B cell (primary cell): ENCODE data around the gene ATP5MC3. TPM values are rescaled to one million over a fixed set of nuclear protein-coding genes. Genes with fewer than 3 reads are reported as not detected.

Experiments
- ATAC-seq: fragments of 200-7000 bp; cut with Tn5 transposase; one replicate; pipeline ENCODE4 v1.10.0; 2021; ENCODE audit warnings: low read depth, mild to moderate bottlenecking, moderate number of reproducible peaks, moderate library complexity
- CTCF ChIA-PET: fragments of 350-600 bp; sonication (Branson Sonifier 250); formaldehyde crosslinking; loops from one replicate; lab custom pipeline; 2021; ENCODE audit warnings: antibody characterized with exemption, inconsistent platforms; lab: Charles Lee
- POLR2A ChIA-PET: fragments of 350-600 bp; sonication (Branson Sonifier 250); formaldehyde crosslinking; loops from one replicate; lab custom pipeline; 2021; ENCODE audit warnings: antibody characterized with exemption; lab: Charles Lee
- DNase-seq: peaks from one replicate; pipeline ENCODE4 v3.0.0; 2013
- H2AFZ ChIP-seq: 2 replicates; pipeline ENCODE4 v1.6.1; 2012; ENCODE audit warnings: mild to moderate bottlenecking, low read depth, low read length; ENCODE audit not compliant: insufficient read depth, poor library complexity, severe bottlenecking
- H3K27ac ChIP-seq, 2 donors: 1 replicate in 1 of 2; 2 replicates in 1 of 2; pipeline ENCODE4 v1.5.1; 2012 to 2013; ENCODE audit warnings: low read length in 2 of 2, mild to moderate bottlenecking in 2 of 2, moderate library complexity in 1 of 2
- H3K27me3 ChIP-seq, 4 experiments: fragments of 200-600 bp in 1 of 4; sonication (generic) in 1 of 4; replicated peaks in 1 of 4; 1 replicate in 2 of 4; 2 replicates in 2 of 4; pipeline versions ENCODE4 v1.6.1 to v1.7.0; 2013 to 2016; ENCODE audit warnings: low read length in 3 of 4, mild to moderate bottlenecking in 2 of 4, mixed read lengths in 1 of 4, moderate library complexity in 1 of 4; ENCODE audit not compliant: insufficient read depth in 4 of 4, control insufficient read depth in 3 of 4; ENCODE audit errors: control extremely low read depth in 1 of 4
- H3K36me3 ChIP-seq, 2 experiments: replicated peaks in 1 of 2; 1 replicate in 1 of 2; 2 replicates in 1 of 2; pipeline versions ENCODE4 v1.6.1 to v1.7.1; 2013; ENCODE audit warnings: low read length in 1 of 2; ENCODE audit not compliant: insufficient read depth in 2 of 2, control insufficient read depth in 1 of 2; ENCODE audit errors: control extremely low read depth in 1 of 2, extremely low read depth in 1 of 2
- H3K4me1 ChIP-seq, 2 donors: fragments of 200-600 bp in 1 of 2; sonication (generic) in 1 of 2; 1 replicate in 1 of 2; 2 replicates in 1 of 2; pipeline versions ENCODE4 v1.5.1 to v1.6.1; 2013 to 2017; ENCODE audit warnings: low read length in 2 of 2; ENCODE audit not compliant: control insufficient read depth in 2 of 2, insufficient read depth in 2 of 2
- H3K4me2 ChIP-seq: replicated peaks from 2 replicates; pipeline ENCODE3; 2012; ENCODE audit warnings: mild to moderate bottlenecking, low read depth, low read length; ENCODE audit not compliant: poor library complexity, severe bottlenecking
- H3K4me3 ChIP-seq, 5 experiments: fragments of 200-600 bp in 1 of 5; sonication (generic) in 1 of 5; 1 replicate in 3 of 5; 2 replicates in 2 of 5; pipeline versions ENCODE4 v1.5.1 to v1.7.0; 2011 to 2016; ENCODE audit warnings: low read length in 4 of 5, mild to moderate bottlenecking in 4 of 5, low read depth in 2 of 5, control low read depth in 1 of 5, moderate library complexity in 1 of 5; ENCODE audit not compliant: insufficient read depth in 1 of 5; ENCODE audit errors: control extremely low read depth in 1 of 5, extremely low read depth in 1 of 5
- H3K79me2 ChIP-seq: fragments of 200-600 bp; sonication (generic); one replicate; pipeline ENCODE4 v1.6.0; 2016; ENCODE audit warnings: low read length; ENCODE audit not compliant: control insufficient read depth, insufficient read depth
- H3K9ac ChIP-seq: fragments of 200-600 bp; sonication (generic); 2 replicates; pipeline ENCODE4 v1.6.1; 2017; ENCODE audit warnings: mild to moderate bottlenecking, low read length, moderate library complexity
- H3K9me3 ChIP-seq, 3 donors: one replicate each; pipeline versions ENCODE4 v1.6.1 to v1.7.1; 2013; ENCODE audit warnings: low read length in 2 of 3; ENCODE audit not compliant: control insufficient read depth in 2 of 3, insufficient read depth in 1 of 3; ENCODE audit errors: control extremely low read depth in 1 of 3
- H4K20me1 ChIP-seq: 2 replicates; pipeline ENCODE4 v1.6.0; 2012; ENCODE audit warnings: mild to moderate bottlenecking, low read length; ENCODE audit not compliant: insufficient read depth, control insufficient read depth, poor library complexity, severe bottlenecking
- H3K27ac Mint-ChIP-seq: one replicate; pipeline ENCODE4 v1.8.0; 2021; ENCODE audit warnings: mixed read lengths
- H3K27me3 Mint-ChIP-seq: one replicate; pipeline ENCODE4 v1.8.0; 2021; ENCODE audit warnings: mixed read lengths
- H3K4me1 Mint-ChIP-seq: one replicate; pipeline ENCODE4 v1.8.0; 2021; ENCODE audit warnings: mixed read lengths
- H3K4me3 Mint-ChIP-seq: one replicate; pipeline ENCODE4 v1.8.0; 2021; ENCODE audit warnings: mixed read lengths
- H3K9me3 Mint-ChIP-seq: one replicate; pipeline ENCODE4 v1.8.0; 2022; ENCODE audit warnings: mixed read lengths; ENCODE audit not compliant: insufficient read depth
- EZH2 ChIP-seq: IDR thresholded peaks from 2 replicates; pipeline ENCODE4 v1.6.1; 2012; ENCODE audit warnings: borderline replicate concordance, low read depth, mild to moderate bottlenecking, moderate library complexity, low read length; ENCODE audit not compliant: insufficient read depth, poor library complexity, severe bottlenecking
- WGBS: methylation state at CpG from one replicate; pipeline ENCODE4 v1.1.5; 2013; ENCODE audit warnings: missing lambda C conversion rate; ENCODE audit not compliant: insufficient coverage; 5-methylcytosine and 5-hydroxymethylcytosine counted together
- intact Hi-C: fragments of 100-400 bp; cut with micrococcal nuclease; formaldehyde crosslinking; loops from one replicate; pipeline ENCODE4 v1.10.0; 2022
- polyA plus RNA-seq: library from polyadenylated mRNA; depleted of rRNA; stranded (reverse); fragments of >200 nt; gene quantifications from 2 replicates; pipeline ENCODE4 v1.2.3, GENCODE V29; 2012
- total RNA-seq, 2 donors: library from RNA; stranded (reverse); fragments of 120-200 nt in 1 of 2; gene quantifications; 1 replicate in 1 of 2; 2 replicates in 1 of 2; pipeline versions ENCODE4 v1.2.3 to v1.2.4, GENCODE V29; 2013 to 2022
- TF ChIP-seq, protein P1 (sequence below): fragments of 200-600 bp; IDR thresholded peaks from one replicate; pipeline ENCODE4 v1.8.0; 2022; ENCODE audit warnings: antibody characterized with exemption, mild to moderate bottlenecking

ATP5MC3 gene
- total and polyA plus RNA-seq, 2 donors (not counting 1 experiment from before 2014, with no cell fraction given): 68.5 to 94.1 TPM

- CTCF ChIA-PET: no interaction called here
Measured at GRCh38 chr2:175137793-175138192, 43.7 kb downstream of the ATP5MC3 start.

GRCh38 chr2:175136334-175137215, 44.9 kb downstream of the ATP5MC3 start:
- TF ChIP-seq EZH2: no peak
- TF ChIP-seq, protein P1, sequence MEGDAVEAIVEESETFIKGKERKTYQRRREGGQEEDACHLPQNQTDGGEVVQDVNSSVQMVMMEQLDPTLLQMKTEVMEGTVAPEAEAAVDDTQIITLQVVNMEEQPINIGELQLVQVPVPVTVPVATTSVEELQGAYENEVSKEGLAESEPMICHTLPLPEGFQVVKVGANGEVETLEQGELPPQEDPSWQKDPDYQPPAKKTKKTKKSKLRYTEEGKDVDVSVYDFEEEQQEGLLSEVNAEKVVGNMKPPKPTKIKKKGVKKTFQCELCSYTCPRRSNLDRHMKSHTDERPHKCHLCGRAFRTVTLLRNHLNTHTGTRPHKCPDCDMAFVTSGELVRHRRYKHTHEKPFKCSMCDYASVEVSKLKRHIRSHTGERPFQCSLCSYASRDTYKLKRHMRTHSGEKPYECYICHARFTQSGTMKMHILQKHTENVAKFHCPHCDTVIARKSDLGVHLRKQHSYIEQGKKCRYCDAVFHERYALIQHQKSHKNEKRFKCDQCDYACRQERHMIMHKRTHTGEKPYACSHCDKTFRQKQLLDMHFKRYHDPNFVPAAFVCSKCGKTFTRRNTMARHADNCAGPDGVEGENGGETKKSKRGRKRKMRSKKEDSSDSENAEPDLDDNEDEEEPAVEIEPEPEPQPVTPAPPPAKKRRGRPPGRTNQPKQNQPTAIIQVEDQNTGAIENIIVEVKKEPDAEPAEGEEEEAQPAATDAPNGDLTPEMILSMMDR: no peak
- ATAC-seq (no peak), DNase-seq (no peak)
- H4K20me1 ChIP-seq: peaks cover 23% of the 10 kb centered on the region
- H2AFZ ChIP-seq: no peak overlapping the region
- Mint-ChIP-seq H3K27ac (no peak overlapping the region), H3K4me3 (no peak overlapping the region), H3K9me3 (no peaks in the 10 kb centered on the region), H3K4me1 (peaks cover 22% of the 10 kb centered on the region), H3K27me3 (no peaks in the 10 kb centered on the region)
- intact Hi-C loops: no loop called here
- H3K9ac ChIP-seq: no peak overlapping the region
- CTCF ChIA-PET: no interaction called here
- H3K79me2 ChIP-seq: peaks cover 44% of the 10 kb centered on the region
- no peaks in the 10 kb centered on the region for H3K9me3 ChIP-seq
- no peaks in the 10 kb centered on the region for H3K27me3 ChIP-seq
- H3K4me1 ChIP-seq: peaks cover 0 to 5% of the 10 kb centered on the region in 2 donors
- H3K4me2 ChIP-seq: no peak overlapping the region
- peak overlapping the region in 1 of 2 donors; percentile 50 for H3K27ac ChIP-seq
- POLR2A ChIA-PET: no interaction called here
- H3K4me3 ChIP-seq: no peak overlapping the region
- peaks cover 6 to 14% of the 10 kb centered on the region in 2 experiments for H3K36me3 ChIP-seq

More at GRCh38 chr2:175137793-175138192, 43.7 kb downstream of the ATP5MC3 start:
- Histone ChIP-seq H3K4me3 (no peak overlapping the region), H2AFZ (no peak overlapping the region), H3K36me3 (peaks cover 6 to 14% of the 10 kb centered on the region in 2 experiments), H3K9me3 (no peaks in the 10 kb centered on the region), H3K79me2 (peaks cover 44% of the 10 kb centered on the region), H3K27ac (no peak overlapping the region), H4K20me1 (peaks cover 24% of the 10 kb centered on the region), H3K4me1 (peaks cover 0 to 5% of the 10 kb centered on the region in 2 donors), H3K27me3 (no peaks in the 10 kb centered on the region), H3K9ac (no peak overlapping the region), H3K4me2 (no peak overlapping the region)
- no peak overlapping the region for H3K27ac Mint-ChIP-seq
- WGBS: no CpG with 5 or more reads among the region's 2 CpGs
- ATAC-seq (no peak), DNase-seq (no peak)
- intact Hi-C loops: no loop called here
- no peak overlapping the region for H3K4me3 Mint-ChIP-seq
- peaks cover 29% of the 10 kb centered on the region for H3K4me1 Mint-ChIP-seq
- H3K9me3 Mint-ChIP-seq: no peaks in the 10 kb centered on the region
- TF ChIP-seq, protein P1: no peak
- no peak for TF ChIP-seq EZH2
- no peaks in the 10 kb centered on the region for H3K27me3 Mint-ChIP-seq
- POLR2A ChIA-PET: interaction anchor here (0.6 kb wide), 1 partner anchor 11 kb away, joined by 4 read pairs; no protein-coding TSS in a partner anchor
